Measurements from ENCODE around the gene CORIN. TPM values are rescaled to one million over a fixed set of nuclear protein-coding genes. Genes with fewer than 3 reads are reported as not detected.

Gene CORIN
- total RNA-seq, 1 experiment from 2014 or later: not detected

DNA sequence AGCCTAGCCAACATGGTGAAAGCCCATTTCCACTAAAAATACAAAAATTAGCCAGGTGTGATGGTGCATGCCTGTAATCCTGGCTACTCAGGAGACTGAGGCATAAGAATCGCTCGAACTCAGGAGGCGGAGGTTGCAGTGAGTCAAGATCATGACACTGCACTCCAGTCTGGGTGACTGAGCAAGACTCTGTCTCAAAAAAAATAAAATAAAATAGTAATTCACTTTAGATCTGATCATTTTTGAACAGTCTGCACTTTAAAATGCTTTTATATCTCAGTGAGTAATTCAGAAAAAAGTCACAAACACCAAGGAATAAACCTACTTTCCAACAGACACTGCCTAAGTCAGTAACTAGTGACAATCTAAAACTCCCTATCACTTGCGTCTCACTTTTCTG lies 25.6 kb upstream of the CORIN start:
- intact Hi-C loops (cut with micrococcal nuclease; ENCODE audit: unreplicated experiment): no loop called here
- H3K4me3 ChIP-seq (ENCODE audit: low read depth, low read length, poor library complexity, severe bottlenecking): no peak overlapping the region
- no peaks in the 10 kb centered on the region for H3K4me1 ChIP-seq (ENCODE audit: insufficient read depth, low read length, poor library complexity, severe bottlenecking)
- no peak overlapping the region for H3K27ac ChIP-seq (ENCODE audit: low read depth, low read length, poor library complexity, severe bottlenecking)
- CTCF ChIA-PET: no interaction called here
- no peaks in the 10 kb centered on the region for H3K27me3 ChIP-seq (replicated peaks; ENCODE audit: insufficient read depth, low read depth, low read length, poor library complexity)
- BruUV-seq (replicated peaks): no TSS peak
- DNase-seq (ENCODE audit: low spot score): no peak
- TF ChIP-seq, protein P1, sequence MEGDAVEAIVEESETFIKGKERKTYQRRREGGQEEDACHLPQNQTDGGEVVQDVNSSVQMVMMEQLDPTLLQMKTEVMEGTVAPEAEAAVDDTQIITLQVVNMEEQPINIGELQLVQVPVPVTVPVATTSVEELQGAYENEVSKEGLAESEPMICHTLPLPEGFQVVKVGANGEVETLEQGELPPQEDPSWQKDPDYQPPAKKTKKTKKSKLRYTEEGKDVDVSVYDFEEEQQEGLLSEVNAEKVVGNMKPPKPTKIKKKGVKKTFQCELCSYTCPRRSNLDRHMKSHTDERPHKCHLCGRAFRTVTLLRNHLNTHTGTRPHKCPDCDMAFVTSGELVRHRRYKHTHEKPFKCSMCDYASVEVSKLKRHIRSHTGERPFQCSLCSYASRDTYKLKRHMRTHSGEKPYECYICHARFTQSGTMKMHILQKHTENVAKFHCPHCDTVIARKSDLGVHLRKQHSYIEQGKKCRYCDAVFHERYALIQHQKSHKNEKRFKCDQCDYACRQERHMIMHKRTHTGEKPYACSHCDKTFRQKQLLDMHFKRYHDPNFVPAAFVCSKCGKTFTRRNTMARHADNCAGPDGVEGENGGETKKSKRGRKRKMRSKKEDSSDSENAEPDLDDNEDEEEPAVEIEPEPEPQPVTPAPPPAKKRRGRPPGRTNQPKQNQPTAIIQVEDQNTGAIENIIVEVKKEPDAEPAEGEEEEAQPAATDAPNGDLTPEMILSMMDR (conservative IDR thresholded peaks at IDR 0.05; ENCODE audit: low read depth, low read length): no peak
- TF ChIP-seq EZH2 (IDR thresholded peaks at IDR 0.05; ENCODE audit: borderline replicate concordance, low read depth, low read length, poor library complexity, severe bottlenecking): no peak
- H3K9me3 ChIP-seq (ENCODE audit: low read depth, low read length, poor library complexity, severe bottlenecking): no peaks in the 10 kb centered on the region
- H3K36me3 ChIP-seq (ENCODE audit: insufficient read depth, low read length, poor library complexity, severe bottlenecking): peaks cover 3% of the 10 kb centered on the region
- POLR2A ChIA-PET (ENCODE audit: low non-redundant PET): no interaction called here

DNA sequence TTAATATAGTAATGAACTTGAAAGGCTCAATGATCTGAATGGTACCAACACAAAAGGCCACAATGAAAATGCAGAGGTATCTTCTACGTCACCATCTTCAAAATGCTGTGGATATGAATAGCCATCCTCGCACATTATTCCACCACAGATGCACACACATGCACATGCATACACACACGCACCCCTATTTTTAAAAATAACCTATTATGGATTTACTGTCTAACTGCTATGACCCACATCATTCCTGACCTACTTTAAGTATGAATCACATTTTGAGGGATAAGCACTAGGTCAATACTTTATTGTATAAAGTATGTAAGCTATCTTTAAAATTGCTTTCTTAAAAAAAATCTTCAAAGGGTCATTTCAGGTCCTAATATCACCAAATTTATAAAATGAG lies 24.4 kb upstream of the CORIN start:
- no TSS peak for BruUV-seq (replicated peaks)
- Histone ChIP-seq H3K27ac (ENCODE audit: low read depth, low read length, poor library complexity, severe bottlenecking) (no peak overlapping the region), H3K4me3 (ENCODE audit: low read depth, low read length, poor library complexity, severe bottlenecking) (no peak overlapping the region), H3K27me3 (replicated peaks; ENCODE audit: insufficient read depth, low read depth, low read length, poor library complexity) (no peaks in the 10 kb centered on the region), H3K4me1 (ENCODE audit: insufficient read depth, low read length, poor library complexity, severe bottlenecking) (no peaks in the 10 kb centered on the region), H3K36me3 (ENCODE audit: insufficient read depth, low read length, poor library complexity, severe bottlenecking) (peaks cover 3% of the 10 kb centered on the region), H3K9me3 (ENCODE audit: low read depth, low read length, poor library complexity, severe bottlenecking) (no peaks in the 10 kb centered on the region)
- intact Hi-C loops (cut with micrococcal nuclease; ENCODE audit: unreplicated experiment): no loop called here
- DNase-seq (ENCODE audit: low spot score): no peak
- POLR2A ChIA-PET (ENCODE audit: low non-redundant PET): no interaction called here
- no peak for TF ChIP-seq EZH2 (IDR thresholded peaks at IDR 0.05; ENCODE audit: borderline replicate concordance, low read depth, low read length, poor library complexity, severe bottlenecking)
- CTCF ChIA-PET: no interaction called here

DNA sequence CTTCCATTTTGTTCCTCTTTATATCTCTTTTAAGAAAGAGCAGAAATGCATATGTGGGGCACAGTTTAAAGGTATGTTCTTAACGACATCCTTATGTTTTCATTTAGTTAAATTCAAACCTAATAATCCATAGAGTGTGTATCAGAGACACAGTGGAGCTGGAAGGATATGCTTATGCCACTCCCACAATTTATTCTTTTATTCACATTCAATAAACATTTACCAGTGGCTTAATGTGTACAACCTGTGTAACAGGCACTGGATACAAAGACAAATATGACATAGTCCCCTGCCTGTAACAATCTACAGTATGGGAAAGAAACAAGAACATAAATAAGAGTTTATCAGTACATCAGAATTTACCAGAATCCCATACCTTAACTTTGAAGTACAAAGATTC lies 22.4 kb upstream of the CORIN start:
- ChIA-PET CTCF (no interaction called here), POLR2A (ENCODE audit: low non-redundant PET) (no interaction called here)
- Histone ChIP-seq H3K27me3 (replicated peaks; ENCODE audit: insufficient read depth, low read depth, low read length, poor library complexity) (no peaks in the 10 kb centered on the region), H3K4me3 (ENCODE audit: low read depth, low read length, poor library complexity, severe bottlenecking) (no peak overlapping the region), H3K9me3 (ENCODE audit: low read depth, low read length, poor library complexity, severe bottlenecking) (no peaks in the 10 kb centered on the region), H3K27ac (ENCODE audit: low read depth, low read length, poor library complexity, severe bottlenecking) (no peak overlapping the region), H3K36me3 (ENCODE audit: insufficient read depth, low read length, poor library complexity, severe bottlenecking) (no peaks in the 10 kb centered on the region), H3K4me1 (ENCODE audit: insufficient read depth, low read length, poor library complexity, severe bottlenecking) (no peaks in the 10 kb centered on the region)
- no TSS peak for BruUV-seq (replicated peaks)
- no peak for TF ChIP-seq EZH2 (IDR thresholded peaks at IDR 0.05; ENCODE audit: borderline replicate concordance, low read depth, low read length, poor library complexity, severe bottlenecking)
- TF ChIP-seq, protein P1 (conservative IDR thresholded peaks at IDR 0.05; ENCODE audit: low read depth, low read length): no peak
- DNase-seq (ENCODE audit: low spot score): no peak
- intact Hi-C loops (cut with micrococcal nuclease; ENCODE audit: unreplicated experiment): no loop called here

DNA sequence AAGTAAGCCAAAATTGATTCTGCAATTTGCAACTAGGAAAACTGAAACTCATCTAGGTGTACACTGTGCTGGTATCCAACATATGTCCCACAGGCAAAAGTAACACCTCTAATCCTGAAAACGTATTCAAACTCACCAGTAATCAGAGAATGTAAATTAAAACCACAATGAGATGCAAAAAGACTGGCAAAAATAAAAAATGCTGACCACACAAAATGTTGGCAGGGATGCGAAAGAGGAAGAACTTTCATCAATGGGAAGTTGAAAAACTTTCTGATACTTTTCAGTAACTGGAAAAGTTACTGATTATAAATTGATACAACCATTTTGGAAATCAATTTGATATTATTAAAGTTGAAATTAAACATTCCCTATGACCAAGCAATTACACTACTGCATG lies 20.1 kb upstream of the CORIN start:
- Histone ChIP-seq H3K27ac (ENCODE audit: low read depth, low read length, poor library complexity, severe bottlenecking) (no peak overlapping the region), H3K36me3 (ENCODE audit: insufficient read depth, low read length, poor library complexity, severe bottlenecking) (no peaks in the 10 kb centered on the region), H3K27me3 (replicated peaks; ENCODE audit: insufficient read depth, low read depth, low read length, poor library complexity) (no peaks in the 10 kb centered on the region), H3K9me3 (ENCODE audit: low read depth, low read length, poor library complexity, severe bottlenecking) (no peaks in the 10 kb centered on the region), H3K4me3 (ENCODE audit: low read depth, low read length, poor library complexity, severe bottlenecking) (no peak overlapping the region), H3K4me1 (ENCODE audit: insufficient read depth, low read length, poor library complexity, severe bottlenecking) (no peaks in the 10 kb centered on the region)
- ChIA-PET CTCF (no interaction called here), POLR2A (ENCODE audit: low non-redundant PET) (no interaction called here)
- TF ChIP-seq, protein P1 (conservative IDR thresholded peaks at IDR 0.05; ENCODE audit: low read depth, low read length): no peak
- no peak for TF ChIP-seq EZH2 (IDR thresholded peaks at IDR 0.05; ENCODE audit: borderline replicate concordance, low read depth, low read length, poor library complexity, severe bottlenecking)
- intact Hi-C loops (cut with micrococcal nuclease; ENCODE audit: unreplicated experiment): no loop called here
- no peak for DNase-seq (ENCODE audit: low spot score)
- BruUV-seq (replicated peaks): no TSS peak

Measured in A673 (cell line).